NCI-H510A (cell line): Measurements from ENCODE around the gene TGFBR2.

Experiments used
- DNase-seq: peaks from one replicate; lab custom pipeline; 2025; lab: John Stamatoyannopoulos, UW

Gene TGFBR2

DNA sequence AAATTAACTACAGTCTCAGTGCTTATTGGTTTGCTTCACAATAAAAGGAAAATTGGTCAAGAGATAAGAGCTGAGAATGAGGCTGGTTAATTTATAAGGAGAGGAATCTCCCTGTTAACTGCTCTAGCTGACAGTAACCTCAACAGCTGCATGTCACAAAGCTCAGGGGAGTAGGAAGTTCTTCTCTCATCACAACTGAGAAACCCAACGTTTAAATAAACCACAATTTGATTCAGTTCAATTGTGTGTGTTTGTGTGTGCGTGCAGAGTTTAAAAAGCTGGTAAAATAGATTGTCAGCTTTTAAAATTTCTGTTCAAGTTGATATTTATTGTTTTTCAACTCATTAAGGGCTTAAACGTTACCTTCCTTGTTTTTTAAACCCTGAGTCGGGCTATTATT is 3.5 kb upstream of the TGFBR2 start:
- DNase-seq = no peak

DNA sequence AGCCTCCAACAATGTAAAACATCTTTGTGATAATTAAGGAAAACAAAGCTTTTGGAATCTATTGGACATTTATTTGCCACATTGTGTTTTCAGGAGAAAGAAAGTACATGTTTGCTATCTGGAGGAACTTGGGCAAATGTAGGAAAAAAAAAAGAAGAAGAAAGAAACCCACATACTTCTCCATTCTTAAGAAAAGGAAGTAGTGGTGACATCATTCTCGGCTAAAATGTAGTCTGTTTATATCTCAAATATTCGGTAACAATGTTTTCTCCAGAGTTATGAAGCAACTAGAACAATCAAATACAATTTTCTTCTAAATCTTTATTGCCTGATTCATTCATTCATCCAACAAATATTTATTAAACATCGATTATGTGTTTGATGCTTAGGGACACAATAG is 2.3 kb upstream of the TGFBR2 start:
- no peak for DNase-seq

DNA sequence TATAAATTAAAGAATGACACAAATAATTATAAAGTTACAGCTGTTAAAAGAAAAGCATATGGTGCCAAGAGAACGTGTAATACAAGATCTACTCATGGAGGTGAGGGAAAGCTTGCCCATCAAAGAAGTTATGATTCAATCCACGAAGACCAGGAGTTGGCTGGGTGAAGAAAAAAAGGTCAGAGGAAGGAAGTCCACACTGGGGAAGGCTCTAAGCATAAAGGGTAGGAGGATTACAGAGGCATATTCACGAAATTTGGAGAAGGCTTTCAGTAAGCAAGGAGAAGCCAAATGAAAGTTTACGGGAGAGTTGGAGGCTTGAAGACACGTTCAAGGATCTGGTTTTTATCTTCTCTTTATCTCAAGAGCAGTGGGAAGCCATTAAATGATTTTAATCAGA is 1.8 kb upstream of the TGFBR2 start:
- no peak for DNase-seq

DNA sequence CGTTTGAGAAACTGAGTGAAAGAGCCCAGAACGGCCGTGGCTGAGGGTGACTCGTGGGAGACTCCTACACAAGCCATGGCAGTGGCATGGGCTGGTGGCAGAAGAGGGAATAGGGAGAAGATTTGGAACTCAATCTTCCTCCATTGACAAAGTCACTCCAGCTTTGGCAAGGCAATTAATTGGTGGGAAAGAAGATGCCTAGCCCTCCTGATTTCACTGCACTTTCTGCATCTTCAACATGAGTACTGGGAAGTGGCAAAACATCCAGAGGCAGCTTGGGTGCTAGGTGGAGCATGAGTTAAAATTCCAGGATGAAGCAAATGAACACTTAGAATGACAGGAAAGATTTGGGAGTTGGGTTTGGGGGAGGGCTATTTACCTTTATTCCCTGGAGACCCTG is 1.4 kb upstream of the TGFBR2 start:
- DNase-seq = no peak

DNA sequence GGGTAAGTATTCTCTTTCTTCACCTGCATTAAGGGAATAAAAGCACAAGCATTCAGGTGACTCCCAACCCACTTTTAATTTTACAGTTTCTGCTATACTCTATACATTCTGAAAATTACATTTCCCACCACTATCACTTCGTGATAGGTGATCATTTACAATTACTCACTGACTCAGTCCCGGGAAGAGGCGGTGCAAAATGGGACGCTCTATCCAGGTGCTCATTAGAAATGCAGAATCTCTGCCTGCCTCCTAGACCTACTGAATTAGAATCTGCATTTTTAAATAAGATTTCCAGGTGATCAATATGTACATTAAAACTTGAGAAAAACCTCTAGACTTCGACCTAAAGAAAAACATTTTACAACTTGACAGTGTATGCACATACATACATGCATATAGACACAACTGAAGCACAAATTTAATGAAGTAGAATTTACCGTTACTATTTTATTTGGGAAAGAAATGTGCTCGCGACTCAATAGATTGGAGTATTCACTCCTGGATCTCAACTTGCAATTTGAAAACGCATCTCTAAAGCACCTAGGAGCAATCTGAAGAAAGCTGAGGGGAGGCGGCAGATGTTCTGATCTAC is 598 bp upstream of the TGFBR2 start:
- no peak for DNase-seq

DNA sequence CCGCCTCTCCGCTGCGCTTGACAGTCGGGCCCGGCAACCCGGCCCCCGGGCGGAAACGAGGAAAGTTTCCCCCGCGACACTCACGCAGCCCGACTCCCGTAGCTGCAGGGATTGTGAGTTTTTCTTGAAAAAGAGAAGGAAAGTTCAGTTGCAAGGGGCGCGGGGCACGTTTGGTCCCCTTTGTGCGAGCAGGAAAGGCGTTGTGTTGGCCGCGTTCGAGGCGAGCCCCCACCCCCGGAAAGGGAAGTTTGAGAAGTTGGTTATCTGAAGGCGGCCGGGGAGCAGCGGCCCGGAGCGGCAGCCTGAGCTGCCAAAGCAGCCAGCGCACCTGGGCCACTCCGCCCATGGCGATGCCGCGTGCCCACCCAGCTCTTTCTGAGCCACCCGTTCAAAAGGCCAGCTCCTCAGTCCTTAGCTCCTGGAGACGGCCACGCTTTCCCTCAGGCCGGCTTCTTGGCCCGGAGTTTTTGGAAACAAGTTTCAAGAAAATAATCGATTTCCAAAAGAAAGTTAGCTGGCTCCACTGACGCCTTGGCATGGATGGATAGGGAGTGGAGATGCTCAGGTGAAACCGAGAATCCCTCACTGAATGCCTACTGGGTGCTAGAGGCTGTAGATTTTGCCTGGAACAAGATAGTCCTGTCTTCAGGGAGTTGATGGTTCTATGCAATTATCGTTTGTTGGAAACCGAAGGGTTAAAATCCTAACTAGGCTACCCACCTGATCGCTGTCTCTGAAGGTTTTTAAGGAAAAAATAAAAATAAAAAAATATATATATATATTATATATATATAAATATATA is 832 bp downstream of the TGFBR2 start:
- DNase-seq = peak; percentile 2

DNA sequence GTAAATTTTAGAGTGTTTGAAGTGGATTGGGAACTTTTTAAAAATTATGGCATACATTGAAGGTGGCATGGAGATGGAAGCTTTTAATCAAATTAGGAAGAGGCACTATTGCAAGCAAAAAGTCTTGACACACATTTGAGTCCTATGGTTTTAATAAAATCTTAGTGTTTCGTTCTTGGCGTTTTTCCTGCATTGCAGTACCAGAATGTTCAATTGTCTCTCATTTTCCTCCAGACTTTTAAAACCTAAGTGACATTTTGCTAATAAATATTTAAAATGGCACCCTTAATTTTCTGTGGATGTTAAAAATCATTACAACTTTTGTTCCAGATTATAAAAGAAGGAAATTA is 2.2 kb downstream of the TGFBR2 start:
- DNase-seq = no peak

DNA sequence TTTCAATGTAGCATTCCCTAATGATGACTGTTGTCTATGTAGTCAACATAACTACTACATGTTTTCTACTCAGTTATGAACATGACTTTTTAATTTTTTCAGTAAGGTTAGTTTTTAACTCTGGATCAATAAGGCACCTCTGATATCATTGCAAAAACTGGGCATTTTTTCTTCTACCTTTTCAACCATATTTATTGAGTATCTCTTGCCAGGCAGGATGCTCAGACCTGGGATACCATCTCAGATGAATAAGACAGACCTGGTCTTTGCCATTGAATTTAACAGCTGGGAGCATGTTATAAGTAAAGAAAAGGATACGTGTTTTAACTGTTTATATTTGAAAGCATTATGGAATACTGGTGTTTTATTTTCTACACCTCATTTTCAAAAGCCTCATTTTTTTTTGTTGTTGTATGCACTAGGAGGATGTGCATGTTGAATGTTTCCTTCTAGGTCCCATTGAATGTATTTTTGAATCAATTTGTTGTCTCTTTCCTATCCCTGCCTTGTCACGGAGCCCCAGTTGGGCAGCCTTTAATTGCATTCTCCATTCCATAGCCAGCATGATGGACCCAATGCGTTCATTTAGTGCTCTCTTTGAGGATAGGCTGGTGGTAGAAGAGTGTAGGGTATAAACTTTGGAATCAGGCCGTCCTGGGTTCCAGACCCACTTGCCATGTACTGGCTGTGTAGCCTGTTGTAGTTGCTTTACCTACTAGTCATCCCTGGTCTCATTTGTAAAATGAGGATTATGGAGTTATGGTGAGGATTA is 3.7 kb downstream of the TGFBR2 start:
- no peak for DNase-seq

DNA sequence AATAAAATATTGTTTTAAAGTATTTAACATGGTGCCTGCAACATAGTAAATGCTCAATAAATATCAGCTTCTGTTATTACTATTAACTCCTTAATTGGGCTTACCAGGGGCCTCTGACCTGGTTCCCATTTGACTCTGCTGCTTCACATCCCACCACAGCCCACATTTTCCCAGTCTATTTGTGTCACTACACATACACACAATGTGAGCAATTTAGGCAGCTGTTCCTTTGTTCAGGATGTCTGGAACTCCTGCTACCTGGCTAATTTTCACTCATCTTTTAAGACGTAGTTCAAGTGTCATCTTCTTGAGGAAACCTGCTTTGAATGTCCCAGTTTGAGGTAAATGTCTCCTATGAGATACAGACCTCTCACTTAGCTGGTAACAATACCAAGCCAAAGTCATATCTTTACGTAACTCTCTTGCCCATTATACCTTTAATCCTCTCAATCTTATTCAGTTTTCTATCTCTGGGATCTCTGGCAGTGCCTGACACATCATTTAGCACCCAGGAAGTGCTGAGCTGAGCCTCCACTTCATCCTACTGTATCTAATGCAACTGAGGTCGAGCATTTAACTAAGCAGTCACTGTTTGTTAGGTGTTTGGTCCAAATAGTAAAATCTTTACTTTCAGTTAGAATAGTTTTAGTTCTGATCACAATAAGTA is 4.4 kb downstream of the TGFBR2 start:
- DNase-seq = no peak

DNA sequence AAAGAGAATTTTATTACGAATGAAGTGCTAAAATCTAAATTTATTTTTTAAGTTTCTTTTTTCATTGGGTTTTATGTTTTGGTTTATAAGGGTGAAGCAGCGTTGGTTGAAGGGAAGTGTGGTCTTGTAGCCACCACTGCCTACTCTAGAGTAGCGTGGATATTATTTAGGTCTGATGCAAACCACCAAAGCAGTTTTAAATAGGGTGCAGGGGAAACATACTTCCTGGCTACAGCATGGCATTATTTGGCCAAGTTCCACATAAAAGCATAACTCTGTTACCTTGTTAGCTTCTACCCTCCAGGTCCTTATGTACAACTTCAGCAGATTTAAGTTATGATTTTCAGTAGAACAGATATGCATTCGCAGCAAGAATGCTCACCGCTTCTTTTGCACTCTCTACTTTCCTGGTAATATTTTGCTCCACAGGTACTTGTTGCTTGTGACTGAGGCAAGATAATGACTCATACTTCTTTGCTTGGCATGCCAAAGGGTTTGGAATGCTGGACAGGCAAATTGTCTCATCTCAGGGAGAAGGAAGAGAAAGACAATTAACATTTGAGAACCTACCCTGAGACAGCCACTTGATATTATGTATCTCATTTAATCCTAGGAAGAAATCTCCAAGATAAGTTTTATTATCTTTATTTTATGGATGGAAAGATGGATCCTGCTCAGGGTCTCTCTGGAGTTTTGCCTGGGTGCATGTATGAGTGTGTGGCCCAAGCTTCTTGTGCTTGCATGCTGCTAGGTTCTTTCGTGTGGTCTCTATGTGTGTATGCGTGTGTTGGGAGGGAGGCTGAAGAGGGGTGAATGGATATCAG is 5.4 kb downstream of the TGFBR2 start:
- DNase-seq = no peak

DNA sequence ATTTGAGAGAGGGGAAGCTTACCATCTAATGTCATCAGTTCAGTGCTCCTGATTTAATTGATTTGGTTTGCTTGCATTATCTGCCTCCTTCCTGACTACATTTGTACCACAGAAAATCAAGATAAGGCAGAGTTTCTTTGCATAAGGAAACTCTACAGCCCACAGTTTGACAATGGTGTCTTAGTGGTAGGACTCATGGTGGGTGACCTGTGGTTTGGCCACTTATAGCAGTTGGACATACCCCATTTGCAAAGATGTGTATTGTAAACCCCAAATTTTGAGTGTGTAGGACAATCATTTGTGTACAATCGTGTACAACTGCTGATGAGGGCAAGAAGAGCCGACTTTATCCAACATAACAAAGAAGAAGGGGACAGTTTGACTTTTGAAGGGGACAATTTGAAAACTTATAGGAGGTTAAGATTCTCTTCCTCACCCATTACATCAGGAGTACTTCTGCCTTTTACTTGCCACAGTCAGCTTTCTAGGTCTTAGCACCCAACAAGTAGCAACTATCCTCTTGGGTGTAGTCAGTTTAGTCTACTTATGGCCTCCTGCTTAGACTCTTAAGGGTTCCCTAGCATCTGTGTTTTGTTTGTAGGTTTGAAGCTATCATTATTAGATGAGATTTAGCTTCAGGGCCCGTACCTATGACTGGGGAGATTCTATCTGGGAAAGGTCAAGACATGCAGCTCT is 6.2 kb downstream of the TGFBR2 start:
- no peak for DNase-seq

DNA sequence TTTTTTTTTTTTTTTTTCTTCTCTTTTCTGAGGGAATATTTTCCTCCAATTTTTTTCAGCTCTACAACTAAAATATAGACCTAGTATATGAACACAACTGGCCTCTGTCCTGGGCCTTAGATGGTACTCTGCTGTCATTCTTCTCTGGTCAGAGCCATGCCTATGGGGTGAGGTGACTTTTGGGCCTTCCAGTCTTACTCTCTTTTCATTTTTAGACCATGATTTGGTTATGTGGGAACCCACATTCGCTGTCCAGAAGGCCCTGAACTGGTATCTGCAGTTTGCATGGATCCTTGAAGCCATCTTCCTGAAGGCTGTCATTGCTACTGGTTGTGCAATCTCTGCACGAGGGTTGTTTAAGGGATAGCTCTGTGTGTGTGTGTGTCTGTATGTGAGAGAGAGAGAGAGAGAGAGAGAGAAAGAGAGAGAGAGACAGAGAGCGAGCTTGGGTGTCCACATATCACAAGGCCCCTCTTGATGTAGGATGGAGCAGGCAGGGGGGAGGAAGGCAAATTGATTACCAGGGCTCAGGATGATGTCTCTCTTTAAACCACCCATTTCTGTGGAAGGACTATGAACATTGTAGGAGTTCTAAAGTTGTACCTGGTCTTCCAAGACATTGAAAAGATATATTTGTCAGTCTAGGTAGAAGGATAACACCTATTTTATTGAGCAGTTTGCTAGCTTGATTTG is 6.9 kb downstream of the TGFBR2 start:
- DNase-seq = no peak

DNA sequence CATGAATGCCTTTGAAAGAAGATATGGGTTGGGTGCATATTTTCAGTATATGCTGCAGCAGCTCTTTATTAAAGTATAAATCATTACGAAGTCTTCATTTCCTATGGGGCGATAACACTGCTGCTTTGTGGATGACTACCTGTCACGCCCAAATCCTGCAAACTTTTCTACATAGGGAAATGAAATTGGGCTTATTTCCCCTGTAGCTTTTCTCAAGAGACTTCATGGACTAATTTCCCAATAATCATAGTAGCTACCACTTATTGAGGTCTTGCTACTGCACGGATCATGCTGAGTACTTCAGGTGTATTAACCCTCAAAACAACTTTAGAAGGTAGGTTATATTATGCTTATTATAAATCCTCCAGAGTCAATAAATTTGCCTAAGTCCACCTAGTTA is 8.0 kb downstream of the TGFBR2 start:
- no peak for DNase-seq

DNA sequence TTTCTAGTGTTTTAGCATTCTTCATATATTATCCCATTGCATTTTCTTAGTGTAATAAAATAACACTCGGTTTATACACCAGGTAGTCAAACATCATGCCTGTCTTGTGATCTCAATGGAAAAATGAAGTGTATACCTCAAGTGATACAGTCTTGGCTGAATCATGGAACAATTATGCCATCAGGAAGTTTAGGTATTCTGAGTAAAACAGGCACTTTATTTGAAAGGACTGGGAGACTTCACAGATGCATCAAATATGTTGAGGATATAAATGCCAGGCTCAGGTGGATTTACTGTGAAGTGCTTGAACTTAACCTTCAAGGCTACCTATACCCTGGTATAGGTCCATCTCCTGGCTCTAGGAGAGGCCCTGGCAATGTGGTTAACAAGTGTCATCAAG is 8.5 kb downstream of the TGFBR2 start:
- DNase-seq = no peak

DNA sequence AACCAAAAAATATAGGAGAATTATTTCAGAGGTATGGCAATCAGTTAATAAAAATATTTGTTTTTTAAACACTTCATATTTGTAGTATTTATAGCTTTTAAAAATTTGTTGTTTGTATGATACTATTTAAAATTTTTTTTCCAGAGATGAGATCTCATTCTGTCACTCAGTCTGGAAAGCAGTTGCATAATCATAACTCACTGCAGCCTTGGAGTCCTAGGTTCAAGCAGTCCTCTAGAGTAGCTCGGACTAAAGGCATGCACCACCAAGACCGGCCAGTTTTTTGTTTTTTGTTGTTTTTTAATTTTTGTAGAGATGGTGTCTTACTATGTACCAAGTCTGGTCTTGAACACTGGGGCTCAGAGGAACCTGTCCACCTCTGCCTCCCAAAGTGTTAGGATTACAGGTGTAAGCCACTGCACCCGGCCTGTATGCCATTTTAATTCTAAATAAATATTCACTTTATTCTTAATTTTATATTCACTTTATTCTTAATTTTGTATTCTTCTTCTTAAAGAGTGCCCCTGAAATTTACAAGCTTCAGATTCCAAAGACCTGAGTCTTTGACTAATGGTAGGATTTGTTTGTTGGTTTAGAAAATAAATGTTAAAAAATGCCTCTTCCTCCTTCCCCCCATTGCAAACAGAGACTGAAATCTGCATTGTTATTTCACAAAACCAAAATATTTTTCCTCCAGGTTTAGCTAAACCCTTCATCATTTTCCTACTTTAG is 9.4 kb downstream of the TGFBR2 start:
- DNase-seq = no peak

DNA sequence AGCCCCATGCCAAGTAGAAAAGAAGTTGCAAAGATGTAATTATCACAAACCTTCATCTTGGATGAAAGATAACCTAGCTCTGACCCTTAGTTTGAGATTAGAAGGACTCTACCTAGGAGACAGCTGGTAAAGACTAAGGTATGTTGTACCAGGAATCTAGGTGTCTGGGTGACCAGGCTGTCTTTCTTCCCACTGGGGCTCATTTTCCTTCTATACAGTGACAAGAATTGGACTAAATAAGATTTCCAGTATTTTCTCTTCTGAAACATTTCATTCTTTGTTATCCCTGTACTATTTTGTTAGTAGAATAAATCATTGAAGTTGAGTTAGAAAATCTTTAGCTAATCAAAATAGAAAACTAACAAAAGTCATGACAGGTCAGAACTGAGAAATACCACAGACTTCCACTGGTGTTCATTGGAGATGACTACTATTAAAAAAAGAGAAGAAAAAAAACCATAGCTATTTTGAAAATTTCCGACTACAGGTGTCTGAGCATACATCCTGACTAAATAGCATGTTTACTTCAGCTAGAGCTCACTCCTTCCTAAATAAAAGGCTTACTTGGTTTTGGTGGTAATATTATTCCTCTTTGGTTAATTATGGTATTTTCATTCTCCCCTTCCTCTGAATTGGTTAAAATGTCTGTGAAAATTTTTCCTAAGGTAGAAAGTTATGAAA is 10.1 kb downstream of the TGFBR2 start:
- DNase-seq = no peak

DNA sequence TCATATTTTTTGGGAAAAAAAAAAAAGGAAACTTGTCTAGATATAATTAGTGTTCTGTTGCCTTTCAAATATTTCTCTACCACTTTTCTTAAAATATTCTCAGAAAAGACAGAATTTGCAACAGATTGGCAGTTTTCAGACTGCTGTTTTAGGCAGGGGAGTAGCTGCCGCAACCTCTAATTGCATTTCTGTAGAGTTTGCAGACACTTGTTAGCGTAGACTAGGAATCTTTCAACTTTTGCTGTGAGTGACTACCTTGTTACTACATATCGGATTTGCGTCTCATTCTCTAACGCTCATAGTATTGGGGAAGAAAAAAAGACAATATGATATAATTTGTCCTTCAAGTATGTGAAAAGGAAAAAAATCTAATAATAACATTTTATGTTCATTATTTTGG is 10.7 kb downstream of the TGFBR2 start:
- no peak for DNase-seq

DNA sequence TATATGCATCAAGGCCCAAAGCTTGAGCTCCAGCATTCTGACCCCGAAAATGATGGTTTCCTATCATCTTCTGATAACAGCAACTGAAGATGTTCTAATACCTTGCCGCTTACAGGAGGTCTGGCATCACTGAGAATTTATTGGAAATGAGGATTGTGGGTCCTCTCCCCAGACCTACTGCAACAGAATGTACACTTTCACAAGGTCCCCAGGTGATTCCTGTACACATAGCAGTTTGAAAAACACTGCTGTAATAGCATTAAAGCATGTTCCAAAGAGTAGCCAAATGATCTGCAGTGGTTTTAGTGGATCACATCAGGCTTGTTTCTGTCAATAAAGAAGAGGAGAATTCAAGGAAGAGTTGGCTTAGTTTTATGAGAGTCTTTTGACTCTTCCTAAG is 11.3 kb downstream of the TGFBR2 start:
- DNase-seq = no peak

DNA sequence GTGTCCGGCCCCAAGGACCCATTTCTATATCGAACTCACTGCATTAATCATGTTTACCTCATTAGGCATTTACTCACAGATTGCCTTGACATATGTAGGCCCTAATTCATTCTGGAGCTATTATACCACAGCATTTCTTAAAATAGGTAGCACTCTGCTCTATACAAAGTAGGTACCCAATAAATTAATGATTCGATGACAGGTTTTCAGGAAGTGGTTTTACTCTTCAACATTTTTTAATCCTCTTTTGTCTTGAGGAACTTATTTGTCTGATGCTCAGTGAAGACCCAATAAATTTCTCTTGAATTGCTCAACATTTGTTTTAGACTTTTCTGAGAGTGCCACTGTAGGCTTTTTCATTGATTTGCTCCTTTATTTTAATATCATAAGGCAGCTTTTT is 12.1 kb downstream of the TGFBR2 start:
- DNase-seq = no peak
